ENCODE measurements around the gene RPL21.
"Not testable (repeated sequence)": the region's sequence is repeated elsewhere in the genome, so short reads cannot be mapped to it uniquely, and the experiment has no call there.

The RPL21 gene

GRCh38 chr13:27259831-27260230, 8.5 kb downstream of the RPL21 start:
- DNase-seq: no peak

- no peak for DNase-seq
Measured at GRCh38 chr13:27261396-27261795, 10.0 kb downstream of the RPL21 start.

GRCh38 chr13:27263438-27263837, 12.1 kb downstream of the RPL21 start:
- no peak for DNase-seq

- peak; percentile 13 for DNase-seq
Measured at GRCh38 chr13:27264181-27264580, 12.8 kb downstream of the RPL21 start.

GRCh38 chr13:27264648-27265047, 13.3 kb downstream of the RPL21 start:
- no peak for DNase-seq

GRCh38 chr13:27266917-27267316, 15.6 kb downstream of the RPL21 start:
- no peak for DNase-seq

GRCh38 chr13:27267596-27267995, 16.2 kb downstream of the RPL21 start:
- DNase-seq: no peak

- no peak for DNase-seq
Measured at GRCh38 chr13:27269114-27269665, 17.8 kb downstream of the RPL21 start.

- DNase-seq: peak; percentile 67
Measured at GRCh38 chr13:27270594-27271520, 19.5 kb downstream of the RPL21 start, which contains the start of gene RASL11A. Gene RASL11A (plus strand): TSS chr13:27270830. CDS start chr13:27270945, 115 bp downstream.

- DNase-seq: no peak
Measured at GRCh38 chr13:27271570-27272096, 20.3 kb downstream of the RPL21 start.

GRCh38 chr13:27273658-27274425, 22.5 kb downstream of the RPL21 start:
- no peak for DNase-seq

GRCh38 chr13:27274631-27275030, 23.3 kb downstream of the RPL21 start:
- no peak for DNase-seq

- no peak for DNase-seq
Measured at GRCh38 chr13:27276188-27276587, 24.8 kb downstream of the RPL21 start.

- no peak for DNase-seq
Measured at GRCh38 chr13:27279506-27279905, 28.1 kb downstream of the RPL21 start.

GRCh38 chr13:27280009-27280656, 28.8 kb downstream of the RPL21 start:
- DNase-seq: no peak

GRCh38 chr13:27280841-27281240, 29.5 kb downstream of the RPL21 start:
- no peak for DNase-seq

GRCh38 chr13:27281420-27281819, 30.1 kb downstream of the RPL21 start:
- no peak for DNase-seq

- peak; percentile 16 for DNase-seq
Measured at GRCh38 chr13:27283906-27284493, 32.6 kb downstream of the RPL21 start.

- no peak for DNase-seq
Measured at GRCh38 chr13:27288392-27288791, 37.0 kb downstream of the RPL21 start.

- DNase-seq: no peak
Measured at GRCh38 chr13:27289011-27289665, 37.8 kb downstream of the RPL21 start.

- no peak for DNase-seq
Measured at GRCh38 chr13:27290715-27291114, 39.4 kb downstream of the RPL21 start.

GRCh38 chr13:27291967-27292366, 40.6 kb downstream of the RPL21 start:
- not testable (repeated sequence) for DNase-seq

All from NCI-H1092 (cell line).